HUES48 (cell line): Measurements from ENCODE around the gene MARCHF3.
"Not testable (repeated sequence)": the region's sequence is repeated elsewhere in the genome, so short reads cannot be mapped to it uniquely, and the experiment has no call there.

ENCODE experiments used
- H3K27ac ChIP-seq: one replicate; pipeline ENCODE4 v1.7.0; 2013; ENCODE audit warnings: low read depth, low read length, inconsistent platforms
- H3K27me3 ChIP-seq: 2 replicates; pipeline ENCODE4 v1.6.1; 2013; ENCODE audit warnings: mild to moderate bottlenecking, low read length; ENCODE audit not compliant: control insufficient read depth, insufficient read depth
- H3K36me3 ChIP-seq: 2 replicates; pipeline ENCODE4 v1.6.1; 2013; ENCODE audit warnings: low read length; ENCODE audit not compliant: control insufficient read depth, insufficient read depth
- H3K4me1 ChIP-seq: 2 replicates; pipeline ENCODE4 v1.6.1; 2013; ENCODE audit warnings: mild to moderate bottlenecking, low read length; ENCODE audit not compliant: control insufficient read depth, insufficient read depth
- H3K4me3 ChIP-seq: 2 replicates; pipeline ENCODE4 v1.5.1; 2013; ENCODE audit warnings: mild to moderate bottlenecking, low read depth, low read length
- H3K9ac ChIP-seq: 2 replicates; pipeline ENCODE4 v1.6.1; 2013; ENCODE audit warnings: mild to moderate bottlenecking, low read depth, low read length, moderate library complexity
- H3K9me3 ChIP-seq: 2 replicates; pipeline ENCODE4 v1.6.1; 2013; ENCODE audit warnings: low read length; ENCODE audit not compliant: control insufficient read depth, insufficient read depth

Gene MARCHF3

DNA sequence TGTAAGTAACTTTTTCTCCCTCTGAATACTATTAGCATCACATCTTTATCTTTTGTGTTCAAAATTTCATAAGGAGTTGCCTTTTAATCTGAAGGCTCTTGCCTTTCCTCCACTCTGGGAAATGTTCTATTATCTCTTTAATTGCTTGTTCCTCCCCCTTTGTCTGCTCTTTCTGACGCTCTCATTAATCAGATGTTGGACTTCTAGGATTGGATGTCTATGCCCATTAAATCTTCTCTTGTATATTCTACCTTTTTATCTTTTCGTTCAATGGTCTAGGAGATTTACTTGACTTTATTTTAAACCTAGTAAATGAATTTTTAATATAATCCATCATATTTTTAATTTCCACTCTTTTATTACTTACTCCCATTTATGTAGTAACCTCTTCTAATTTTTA, 76.7 kb downstream of the MARCHF3 start:
- Histone ChIP-seq H3K9me3 (no peaks in the 10 kb centered on the region), H3K4me3 (no peak overlapping the region), H3K36me3 (no peaks in the 10 kb centered on the region), H3K27me3 (no peaks in the 10 kb centered on the region), H3K27ac (no peak overlapping the region), H3K9ac (no peak overlapping the region), H3K4me1 (no peaks in the 10 kb centered on the region)

DNA sequence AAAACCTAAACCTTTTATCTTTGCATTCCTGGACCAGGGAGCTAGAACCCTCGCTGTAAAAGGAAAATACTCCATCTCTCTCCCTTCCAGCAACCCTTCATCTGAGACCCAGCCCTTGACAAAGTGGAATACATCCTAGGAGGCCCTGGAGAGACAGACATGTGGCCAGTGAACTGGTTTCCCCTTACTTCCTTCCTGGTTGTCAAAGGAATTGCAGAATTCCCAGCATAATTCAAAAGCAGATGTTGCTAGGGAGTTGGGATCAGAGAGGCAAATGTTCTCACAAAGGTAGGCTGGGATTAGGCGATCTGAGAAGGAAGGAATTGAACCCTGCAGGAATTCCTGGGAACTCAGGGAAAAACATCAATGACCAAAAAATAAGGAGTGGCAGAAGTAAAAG, 80.9 kb downstream of the MARCHF3 start:
- no peaks in the 10 kb centered on the region for H3K36me3 ChIP-seq
- no peak overlapping the region for H3K9ac ChIP-seq
- peaks cover 9% of the 10 kb centered on the region for H3K4me1 ChIP-seq
- H3K4me3 ChIP-seq: no peak overlapping the region
- H3K27ac ChIP-seq: no peak overlapping the region
- H3K9me3 ChIP-seq: no peaks in the 10 kb centered on the region
- H3K27me3 ChIP-seq: no peaks in the 10 kb centered on the region

DNA sequence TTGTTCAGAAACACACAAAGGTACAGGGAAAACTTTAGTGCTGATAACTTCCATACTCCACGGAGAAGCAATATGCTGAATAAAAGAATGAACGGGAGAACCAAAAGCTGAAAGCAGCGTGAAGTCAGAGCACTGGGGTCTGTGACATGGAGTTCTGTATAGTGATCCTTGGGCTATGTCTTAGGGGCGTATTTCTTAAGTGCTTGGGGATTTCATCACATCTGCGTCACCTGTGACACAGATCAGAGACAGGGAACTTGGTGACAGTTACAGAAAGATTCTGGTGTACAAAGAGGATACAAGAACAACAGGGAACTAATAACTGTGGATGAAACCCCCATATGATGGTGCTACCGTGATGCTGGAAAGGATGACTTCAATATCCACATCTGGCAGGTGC, 81.9 kb downstream of the MARCHF3 start:
- H3K9ac ChIP-seq: no peak overlapping the region
- H3K4me3 ChIP-seq: no peak overlapping the region
- H3K9me3 ChIP-seq: no peaks in the 10 kb centered on the region
- H3K4me1 ChIP-seq: peaks cover 9% of the 10 kb centered on the region
- H3K27ac ChIP-seq: no peak overlapping the region
- H3K36me3 ChIP-seq: no peaks in the 10 kb centered on the region
- no peaks in the 10 kb centered on the region for H3K27me3 ChIP-seq

DNA sequence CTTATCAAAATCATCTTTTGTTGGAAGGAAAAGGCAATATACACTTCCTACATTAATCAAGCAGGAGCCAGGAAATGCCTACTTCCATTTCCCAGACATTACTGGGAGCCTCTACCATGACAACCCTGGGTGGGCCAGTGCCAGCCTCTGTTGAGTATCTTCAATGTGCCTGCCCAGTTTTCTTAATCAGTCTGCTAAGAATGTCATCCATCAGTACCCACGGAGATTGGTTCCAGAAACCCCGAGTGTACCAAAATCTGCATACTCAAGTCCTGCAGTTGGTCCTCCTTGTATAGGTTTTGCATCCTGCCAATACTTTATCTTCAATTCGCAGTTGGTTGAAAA, 82.4 kb downstream of the MARCHF3 start:
- H3K4me1 ChIP-seq: peaks cover 9% of the 10 kb centered on the region
- H3K9ac ChIP-seq: no peak overlapping the region
- no peak overlapping the region for H3K4me3 ChIP-seq
- H3K36me3 ChIP-seq: no peaks in the 10 kb centered on the region
- H3K27me3 ChIP-seq: no peaks in the 10 kb centered on the region
- no peak overlapping the region for H3K27ac ChIP-seq
- no peaks in the 10 kb centered on the region for H3K9me3 ChIP-seq

DNA sequence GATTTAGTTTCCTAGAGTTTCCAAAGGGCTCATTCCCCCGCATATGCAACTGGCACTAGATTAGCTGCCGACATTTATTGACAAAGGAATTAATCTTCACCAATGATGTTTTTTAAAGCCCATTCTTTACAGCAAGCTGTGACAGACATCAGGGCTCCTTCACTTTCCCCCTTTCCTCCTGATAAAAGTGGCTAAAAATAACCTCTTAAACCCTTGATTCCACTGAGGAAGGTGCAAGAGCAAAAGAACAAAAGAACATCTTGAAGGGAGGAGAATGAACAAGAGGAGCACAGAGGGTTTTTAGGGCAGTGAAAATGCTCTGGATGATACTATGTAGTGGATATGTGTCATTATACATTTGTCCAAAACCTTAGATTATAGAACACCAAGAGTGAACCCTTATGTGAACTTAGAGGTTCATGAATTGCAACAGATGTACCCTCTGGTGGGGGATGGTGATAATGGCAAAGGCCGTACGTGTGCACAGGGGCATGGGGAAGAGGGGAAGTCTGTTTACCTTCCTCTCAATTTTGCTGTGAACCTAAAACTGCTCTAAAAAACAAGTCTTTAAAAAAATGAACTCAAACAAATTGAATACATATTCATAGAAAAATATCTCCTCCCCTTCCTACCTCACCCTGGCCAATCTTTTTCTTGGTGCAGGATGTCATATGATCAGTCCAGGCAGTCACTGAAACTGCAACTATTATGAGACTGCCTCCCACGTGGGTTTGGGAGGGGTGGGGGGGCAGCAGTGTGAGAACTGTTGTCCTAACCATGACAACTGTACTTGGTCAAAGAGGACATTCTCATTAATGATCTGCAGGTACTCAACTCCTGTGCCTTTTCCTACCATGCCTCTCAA, 83.0 kb downstream of the MARCHF3 start:
- H3K36me3 ChIP-seq: no peaks in the 10 kb centered on the region
- H3K4me1 ChIP-seq: peaks cover 9% of the 10 kb centered on the region
- H3K27ac ChIP-seq: peak overlapping the region; percentile 36
- H3K9ac ChIP-seq: no peak overlapping the region
- H3K4me3 ChIP-seq: no peak overlapping the region
- H3K9me3 ChIP-seq: no peaks in the 10 kb centered on the region
- H3K27me3 ChIP-seq: no peaks in the 10 kb centered on the region

DNA sequence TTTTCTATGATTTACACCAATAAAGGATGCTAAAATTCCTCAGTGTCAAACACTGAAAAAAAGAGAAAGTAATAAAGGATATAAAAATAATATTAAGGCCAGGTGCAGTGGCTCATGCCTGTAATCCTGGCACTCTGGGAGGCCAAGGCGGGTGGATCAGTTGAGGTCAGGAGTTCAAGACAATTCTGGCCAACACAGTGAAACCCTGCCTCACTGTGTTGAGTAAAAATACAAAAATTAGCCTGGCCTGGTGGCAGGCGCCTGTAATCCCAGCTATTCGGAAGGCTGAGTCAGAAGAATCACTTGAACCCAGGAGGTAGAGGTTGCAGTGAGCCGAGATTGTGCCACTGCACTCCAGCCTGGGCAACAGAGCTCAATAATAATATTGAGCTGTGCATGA, 87.5 kb downstream of the MARCHF3 start:
- H3K4me1 ChIP-seq: peaks cover 22% of the 10 kb centered on the region
- not testable (repeated sequence) for H3K9ac ChIP-seq, H3K36me3 ChIP-seq, H3K4me3 ChIP-seq, H3K27ac ChIP-seq, H3K9me3 ChIP-seq, H3K27me3 ChIP-seq

DNA sequence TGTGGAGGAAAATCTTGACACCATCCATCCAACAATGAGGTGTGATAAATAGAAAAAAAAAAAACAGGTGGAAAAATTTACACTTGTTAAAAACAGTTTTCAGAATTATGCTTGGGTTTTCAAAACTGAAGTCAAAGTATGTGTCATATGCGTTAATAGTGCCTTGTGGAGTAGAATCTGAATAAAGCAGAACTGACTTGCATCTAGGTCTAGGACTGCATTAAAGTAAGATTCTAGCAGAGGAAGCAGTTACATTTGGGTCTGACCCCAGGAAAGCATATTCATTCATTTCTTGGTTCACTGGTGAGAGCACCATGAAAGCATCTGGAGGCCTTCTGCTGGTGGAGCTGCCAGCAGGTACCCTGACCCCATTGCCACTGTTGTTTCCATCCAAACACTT, 89.0 kb downstream of the MARCHF3 start:
- no peaks in the 10 kb centered on the region for H3K27me3 ChIP-seq
- H3K36me3 ChIP-seq: no peaks in the 10 kb centered on the region
- H3K4me1 ChIP-seq: peaks cover 13% of the 10 kb centered on the region
- H3K4me3 ChIP-seq: no peak overlapping the region
- H3K27ac ChIP-seq: no peak overlapping the region
- H3K9me3 ChIP-seq: no peaks in the 10 kb centered on the region
- no peak overlapping the region for H3K9ac ChIP-seq

DNA sequence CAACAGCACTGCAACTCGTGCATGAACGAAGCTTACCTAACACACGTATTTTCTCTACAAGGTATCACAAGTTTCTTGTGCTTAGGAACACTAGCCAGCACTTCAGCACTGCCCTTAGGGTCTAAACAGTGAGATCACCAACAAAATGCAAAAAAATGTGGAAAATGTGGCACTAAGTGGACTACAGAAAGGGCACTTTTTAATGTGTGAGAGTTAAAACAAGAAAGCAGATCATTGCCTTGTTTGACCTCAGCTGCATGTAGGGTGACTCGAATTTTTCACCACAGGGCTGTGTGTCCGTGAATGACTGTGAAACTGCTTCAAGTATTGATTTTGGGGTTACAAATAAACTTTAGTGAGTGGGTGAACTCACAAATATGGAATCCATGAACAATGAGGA, 90.5 kb downstream of the MARCHF3 start:
- H3K27me3 ChIP-seq: no peaks in the 10 kb centered on the region
- no peaks in the 10 kb centered on the region for H3K36me3 ChIP-seq
- no peak overlapping the region for H3K9ac ChIP-seq
- H3K27ac ChIP-seq: no peak overlapping the region
- peaks cover 13% of the 10 kb centered on the region for H3K4me1 ChIP-seq
- H3K4me3 ChIP-seq: no peak overlapping the region
- no peaks in the 10 kb centered on the region for H3K9me3 ChIP-seq

DNA sequence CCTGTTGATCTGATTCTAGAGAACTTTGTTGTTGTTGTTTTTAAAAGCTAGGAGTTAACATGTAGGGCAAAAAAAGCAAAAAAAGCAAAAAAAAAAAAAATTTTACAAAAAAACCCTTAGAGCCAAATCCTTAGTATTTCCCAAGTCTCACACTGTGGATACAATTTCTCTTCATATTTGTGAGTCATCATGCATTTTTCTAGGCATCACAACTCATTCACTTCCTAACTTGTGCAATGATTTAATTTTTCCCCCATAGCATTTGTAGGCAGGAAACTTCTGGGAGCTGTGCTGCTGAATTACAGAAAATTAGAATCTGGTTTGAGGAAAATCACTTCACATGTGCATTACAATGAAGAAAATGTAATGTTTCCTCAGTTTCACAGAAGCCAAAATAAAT, 91.9 kb downstream of the MARCHF3 start:
- Histone ChIP-seq H3K9ac (no peak overlapping the region), H3K36me3 (no peaks in the 10 kb centered on the region), H3K27ac (no peak overlapping the region), H3K4me1 (peaks cover 13% of the 10 kb centered on the region), H3K4me3 (no peak overlapping the region), H3K9me3 (no peaks in the 10 kb centered on the region), H3K27me3 (no peaks in the 10 kb centered on the region)

DNA sequence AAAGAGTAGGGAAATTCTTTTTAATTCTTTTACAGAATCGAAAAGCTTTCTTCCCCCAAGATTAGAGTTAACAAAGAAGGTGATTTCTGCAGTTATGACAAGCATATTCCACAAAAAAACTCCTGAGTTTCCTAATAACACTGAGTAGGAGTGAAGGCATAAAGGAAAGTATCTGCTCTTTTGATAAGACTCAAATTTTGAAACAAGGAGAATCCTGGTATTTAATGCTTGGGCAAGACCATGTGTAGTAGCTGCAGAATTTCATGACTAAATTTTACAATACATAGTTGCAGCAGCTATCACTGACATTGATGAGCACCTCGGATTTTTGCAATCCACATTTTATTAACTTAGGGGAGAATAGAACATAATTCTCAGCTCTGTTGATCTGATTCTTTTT, 92.6 kb downstream of the MARCHF3 start:
- Histone ChIP-seq H3K27ac (no peak overlapping the region), H3K4me1 (peaks cover 13% of the 10 kb centered on the region), H3K9ac (no peak overlapping the region), H3K9me3 (no peaks in the 10 kb centered on the region), H3K4me3 (no peak overlapping the region), H3K36me3 (no peaks in the 10 kb centered on the region), H3K27me3 (no peaks in the 10 kb centered on the region)

DNA sequence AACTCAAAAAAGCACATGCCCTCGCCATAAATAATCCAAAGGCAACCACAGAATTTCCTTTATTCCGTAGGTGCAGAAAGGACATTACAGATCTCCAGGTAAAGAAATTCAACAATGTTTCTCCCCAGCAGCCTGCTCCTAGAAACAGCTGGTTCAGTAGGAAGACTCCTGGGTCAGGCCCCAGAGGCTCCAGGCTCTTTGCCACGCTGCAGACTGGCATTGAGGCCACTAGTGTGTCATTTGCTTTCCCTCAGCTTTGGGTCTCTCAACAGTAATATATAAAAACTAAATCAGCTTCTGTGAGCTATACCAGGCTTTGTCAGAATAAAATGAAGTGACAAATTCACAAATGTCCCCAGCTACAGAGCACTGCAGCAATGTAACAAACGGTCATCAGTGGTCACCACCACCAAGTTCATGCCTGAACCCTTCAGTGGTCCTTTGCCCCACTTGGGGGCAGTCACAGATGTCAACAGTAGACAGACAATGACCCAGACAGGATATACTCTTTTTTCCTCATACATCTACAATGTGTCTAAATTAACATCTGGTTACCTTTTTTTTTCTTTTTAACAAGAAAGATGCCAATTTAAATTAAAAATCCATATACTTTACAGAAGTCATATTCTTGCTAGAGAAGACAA, 93.5 kb downstream of the MARCHF3 start:
- H3K27me3 ChIP-seq: no peaks in the 10 kb centered on the region
- peaks cover 13% of the 10 kb centered on the region for H3K4me1 ChIP-seq
- no peaks in the 10 kb centered on the region for H3K9me3 ChIP-seq
- H3K4me3 ChIP-seq: no peak overlapping the region
- no peak overlapping the region for H3K9ac ChIP-seq
- no peak overlapping the region for H3K27ac ChIP-seq
- H3K36me3 ChIP-seq: no peaks in the 10 kb centered on the region
